Stomach (tissue), 19 donors: ENCODE results near the gene ZBTB49. TPM values are rescaled to one million over a fixed set of nuclear protein-coding genes. Genes with fewer than 3 reads are reported as not detected.

Experiments used
- DNase-seq, 2 donors: peaks; one replicate each; pipeline versions ENCODE4 v3.0.0 to v3.0.0-alpha.2; 2013 to 2019
- H3K27ac ChIP-seq, 5 donors: fragments of 200-600 bp in 4 of 5; sonication (generic) in 4 of 5; one replicate each; pipeline ENCODE4 v1.5.1; 2013 to 2019; ENCODE audit warnings: mild to moderate bottlenecking in 1 of 5, moderate library complexity in 1 of 5
- H3K27me3 ChIP-seq, 3 donors: fragments of 200-600 bp; sonication (generic); one replicate each; pipeline ENCODE4 v1.5.1; 2017 to 2019; ENCODE audit warnings: mixed run types in 1 of 3
- H3K36me3 ChIP-seq, 4 donors: fragments of 200-600 bp; sonication (generic); 1 replicate in 3 of 4; 2 replicates in 1 of 4; pipeline ENCODE4 v1.5.1; 2016 to 2019
- H3K4me1 ChIP-seq, 4 donors: fragments of 200-600 bp; sonication (generic); one replicate each; pipeline ENCODE4 v1.5.1; 2016 to 2019
- H3K4me3 ChIP-seq, 4 donors: fragments of 200-600 bp; sonication (generic) in 3 of 4; one replicate each; pipeline ENCODE4 v1.5.1; 2016 to 2019; ENCODE audit warnings: mild to moderate bottlenecking in 1 of 4
- H3K9me3 ChIP-seq, 4 donors: fragments of 200-600 bp; sonication (generic); one replicate each; pipeline ENCODE4 v1.5.1; 2016 to 2019
- EP300 ChIP-seq: sonication (generic); formaldehyde crosslinking; IDR thresholded peaks from one replicate; pipeline ENCODE4 v1.6.1; 2017; ENCODE audit warnings: antibody characterized with exemption
- POLR2A ChIP-seq, 4 donors: fragments of 450-650 bp; IDR thresholded peaks; one replicate each; pipeline ENCODE4 v1.6.1; 2016; ENCODE audit warnings: antibody characterized with exemption in 4 of 4, control low read depth in 2 of 4, mild to moderate bottlenecking in 1 of 4, moderate library complexity in 1 of 4
- POLR2AphosphoS5 ChIP-seq, 3 donors: sonication (generic); formaldehyde crosslinking; IDR thresholded peaks; one replicate each; pipeline ENCODE4 v1.6.1; 2016; ENCODE audit warnings: antibody characterized with exemption in 3 of 3
- WGBS, 5 donors: extraction: QIAGEN DNeasy Blood & Tissue Kit in 3 of 5; methylation state at CpG; one replicate each; pipeline versions ENCODE4 v1.1.5 to v1.1.7; 2013 to 2018; 5-methylcytosine and 5-hydroxymethylcytosine counted together
- intact Hi-C: fragments of 100-400 bp; cut with DNase I; formaldehyde crosslinking; loops from one replicate; pipeline ENCODE4 v1.15.1; 2023; ENCODE audit warnings: low total_unique reads
- long read RNA-seq, 10 donors: transcript quantifications; one replicate each; lab custom pipeline, GENCODE V29; 2026
- polyA plus RNA-seq, 3 donors: library from polyadenylated mRNA; stranded (reverse); fragments of 200-250 nt; gene quantifications; one replicate each; pipeline ENCODE4 v1.2.3, GENCODE V29; 2013
- total RNA-seq, 5 donors: library from RNA; depleted of rRNA; stranded (reverse); fragments of >200 nt; gene quantifications; one replicate each; pipeline versions ENCODE4 v1.1.0 to v1.2.3, GENCODE V29; 2014 to 2016
- TF ChIP-seq, protein P1 (sequence below), 7 experiments: fragments of 450-650 bp in 4 of 7; fragments of 200-600 bp in 3 of 7; sonication (generic) in 3 of 7; IDR thresholded peaks; one replicate each; pipeline ENCODE4 v1.5.1; 2016 to 2019; ENCODE audit warnings: antibody characterized with exemption in 7 of 7, control low read depth in 2 of 7, mild to moderate bottlenecking in 1 of 7
- donor health status: healthy with polysubstance abuse.
- donor health status: Bipolar disorder and iron deficiency.
- donor health status: healthy.

The ZBTB49 gene, protein sequence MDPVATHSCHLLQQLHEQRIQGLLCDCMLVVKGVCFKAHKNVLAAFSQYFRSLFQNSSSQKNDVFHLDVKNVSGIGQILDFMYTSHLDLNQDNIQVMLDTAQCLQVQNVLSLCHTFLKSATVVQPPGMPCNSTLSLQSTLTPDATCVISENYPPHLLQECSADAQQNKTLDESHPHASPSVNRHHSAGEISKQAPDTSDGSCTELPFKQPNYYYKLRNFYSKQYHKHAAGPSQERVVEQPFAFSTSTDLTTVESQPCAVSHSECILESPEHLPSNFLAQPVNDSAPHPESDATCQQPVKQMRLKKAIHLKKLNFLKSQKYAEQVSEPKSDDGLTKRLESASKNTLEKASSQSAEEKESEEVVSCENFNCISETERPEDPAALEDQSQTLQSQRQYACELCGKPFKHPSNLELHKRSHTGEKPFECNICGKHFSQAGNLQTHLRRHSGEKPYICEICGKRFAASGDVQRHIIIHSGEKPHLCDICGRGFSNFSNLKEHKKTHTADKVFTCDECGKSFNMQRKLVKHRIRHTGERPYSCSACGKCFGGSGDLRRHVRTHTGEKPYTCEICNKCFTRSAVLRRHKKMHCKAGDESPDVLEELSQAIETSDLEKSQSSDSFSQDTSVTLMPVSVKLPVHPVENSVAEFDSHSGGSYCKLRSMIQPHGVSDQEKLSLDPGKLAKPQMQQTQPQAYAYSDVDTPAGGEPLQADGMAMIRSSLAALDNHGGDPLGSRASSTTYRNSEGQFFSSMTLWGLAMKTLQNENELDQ
- 1 to 10 TPM in 3 of 5 donors, under 1 TPM in 1, not detected in 1; 0.29 to 7.6 (median 6.6) TPM for total RNA-seq
- polyA plus RNA-seq = 1 to 10 TPM; 1.2 to 2.7 (median 2.1) TPM
- long read RNA-seq, donor 1 = 0 reads
- long read RNA-seq, donor 2 = 0 reads
- long read RNA-seq, donor 3 = 0 reads
- long read RNA-seq, donor 4 = 0 reads
- long read RNA-seq, donor 5 = 0 reads
- long read RNA-seq, donor 6 = 0 reads
- long read RNA-seq, donor 7 = 0 reads
- long read RNA-seq, donor 8 = 0 reads
- long read RNA-seq, donor 9 = 0 reads
- long read RNA-seq, donor 10 = 0 reads

DNA sequence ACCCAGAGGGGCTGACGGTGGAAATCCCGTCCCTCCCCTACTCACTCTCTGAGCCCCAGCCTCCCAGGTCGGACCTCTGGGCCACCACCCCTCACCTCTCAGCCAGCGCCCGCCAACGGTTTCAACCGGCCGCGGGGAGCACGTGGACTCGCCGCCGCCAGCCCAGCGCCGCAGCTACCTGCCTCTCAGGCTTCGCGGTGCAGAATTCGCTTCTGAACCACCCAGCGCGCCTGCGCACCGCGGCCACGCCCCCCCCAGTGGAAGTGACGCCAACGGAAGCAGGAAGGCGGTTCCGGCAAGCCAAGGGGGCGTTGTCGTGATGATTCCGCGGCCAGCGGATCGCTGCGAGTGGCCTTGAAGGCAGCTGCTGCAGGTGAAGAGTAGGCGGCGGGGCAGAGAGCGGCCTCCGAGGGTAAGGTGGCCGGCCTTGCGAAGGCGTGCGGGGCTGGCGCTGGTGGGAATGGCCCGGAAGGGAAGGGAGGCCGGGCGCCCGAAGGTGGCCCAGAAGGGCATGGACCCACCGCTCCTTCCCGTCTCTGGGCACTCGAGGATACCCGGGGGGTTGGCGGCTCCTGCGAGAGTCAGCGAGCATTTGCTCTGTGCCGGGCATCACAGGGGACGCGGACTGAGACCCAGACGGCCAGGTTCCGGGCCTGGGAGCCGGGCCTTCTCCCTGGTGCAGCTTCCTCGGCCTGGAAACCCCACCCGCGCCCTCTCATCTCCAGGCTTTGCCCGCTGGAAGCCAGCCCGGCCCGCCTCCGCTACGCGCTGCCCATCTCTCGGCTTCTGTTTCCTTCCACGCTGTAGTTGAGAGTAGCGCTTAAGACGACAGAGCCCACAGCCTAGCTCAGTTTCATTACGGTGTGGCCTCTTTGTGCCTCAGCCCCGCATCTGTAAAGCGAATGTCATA is at the start of gene ZBTB49, which contains the start of gene LYAR:
TSS of gene ZBTB49 (plus strand) at position 311 of the 910 bp plus-strand sequence. CDS start 9,695 bp downstream, outside the sequence.
TSS of gene LYAR (minus strand) at position 214 of the 910 bp plus-strand sequence. CDS start 6,412 bp downstream, outside the sequence.
- whole genome bisulfite sequencing, 5 donors = 0 to 1% (median 0%) methylated on average over 39 to 77 of the region's 77 CpGs
- TF ChIP-seq POLR2AphosphoS5 (IDR thresholded peaks at IDR 0.05) = peak; percentile 83 to 96 (median 91)
- TF ChIP-seq, protein P1, sequence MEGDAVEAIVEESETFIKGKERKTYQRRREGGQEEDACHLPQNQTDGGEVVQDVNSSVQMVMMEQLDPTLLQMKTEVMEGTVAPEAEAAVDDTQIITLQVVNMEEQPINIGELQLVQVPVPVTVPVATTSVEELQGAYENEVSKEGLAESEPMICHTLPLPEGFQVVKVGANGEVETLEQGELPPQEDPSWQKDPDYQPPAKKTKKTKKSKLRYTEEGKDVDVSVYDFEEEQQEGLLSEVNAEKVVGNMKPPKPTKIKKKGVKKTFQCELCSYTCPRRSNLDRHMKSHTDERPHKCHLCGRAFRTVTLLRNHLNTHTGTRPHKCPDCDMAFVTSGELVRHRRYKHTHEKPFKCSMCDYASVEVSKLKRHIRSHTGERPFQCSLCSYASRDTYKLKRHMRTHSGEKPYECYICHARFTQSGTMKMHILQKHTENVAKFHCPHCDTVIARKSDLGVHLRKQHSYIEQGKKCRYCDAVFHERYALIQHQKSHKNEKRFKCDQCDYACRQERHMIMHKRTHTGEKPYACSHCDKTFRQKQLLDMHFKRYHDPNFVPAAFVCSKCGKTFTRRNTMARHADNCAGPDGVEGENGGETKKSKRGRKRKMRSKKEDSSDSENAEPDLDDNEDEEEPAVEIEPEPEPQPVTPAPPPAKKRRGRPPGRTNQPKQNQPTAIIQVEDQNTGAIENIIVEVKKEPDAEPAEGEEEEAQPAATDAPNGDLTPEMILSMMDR (IDR thresholded peaks at IDR 0.05) = no peak
- Histone ChIP-seq H3K9me3 (no peaks in the 10 kb centered on the region), H3K27ac (peak within 1 kb of the TSS; percentile 60 to 88 (median 84)), H3K4me1 (peaks cover 14 to 38% (median 31%) of the 10 kb centered on the region in 4 donors), H3K4me3 (peak within 1 kb of the TSS; percentile 77 to 100 (median 97)), H3K27me3 (no peaks in the 10 kb centered on the region), H3K36me3 (peaks cover 4 to 15% (median 14%) of the 10 kb centered on the region in 4 donors)
- peak; percentile 96 to 98 for DNase-seq
- intact Hi-C loops = no loop called here

DNA sequence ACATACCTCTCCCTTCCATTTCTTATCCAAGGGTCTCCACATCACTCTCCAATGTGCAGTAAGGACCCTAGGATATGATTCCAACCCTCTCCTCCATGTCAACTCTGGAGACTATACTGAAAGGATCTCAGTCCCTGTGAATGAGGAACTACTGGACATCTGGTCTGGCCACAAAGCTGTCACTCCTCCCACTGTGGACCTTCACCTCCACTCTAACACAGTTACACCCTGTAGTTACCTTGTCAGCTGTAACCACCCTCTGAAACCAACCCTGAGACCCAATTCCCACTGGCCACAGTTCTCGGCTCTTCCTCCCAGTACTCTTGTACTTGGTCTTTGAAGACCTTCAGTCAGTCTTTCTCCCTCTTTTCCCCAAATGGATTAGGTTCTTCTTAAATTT is 44.9 kb upstream of the ZBTB49 start:
- H3K36me3 ChIP-seq = peaks cover 20 to 58% (median 56%) of the 10 kb centered on the region in 4 donors
- no peaks in the 10 kb centered on the region for H3K9me3 ChIP-seq
- no peak for DNase-seq
- H3K4me3 ChIP-seq = no peak overlapping the region
- no peak overlapping the region for H3K27ac ChIP-seq
- intact Hi-C loops = no loop called here
- H3K4me1 ChIP-seq = peaks cover 7 to 34% (median 24%) of the 10 kb centered on the region in 4 donors
- H3K27me3 ChIP-seq = no peaks in the 10 kb centered on the region
- WGBS, 5 donors = 94 to 100% (median 98%) methylated on average over 1 of the region's 1 CpG
- no peak for TF ChIP-seq POLR2AphosphoS5 (IDR thresholded peaks at IDR 0.05)
- TF ChIP-seq, protein P1 (IDR thresholded peaks at IDR 0.05) = no peak
- no peak for TF ChIP-seq EP300
- no peak for TF ChIP-seq POLR2A (IDR thresholded peaks at IDR 0.05)

DNA sequence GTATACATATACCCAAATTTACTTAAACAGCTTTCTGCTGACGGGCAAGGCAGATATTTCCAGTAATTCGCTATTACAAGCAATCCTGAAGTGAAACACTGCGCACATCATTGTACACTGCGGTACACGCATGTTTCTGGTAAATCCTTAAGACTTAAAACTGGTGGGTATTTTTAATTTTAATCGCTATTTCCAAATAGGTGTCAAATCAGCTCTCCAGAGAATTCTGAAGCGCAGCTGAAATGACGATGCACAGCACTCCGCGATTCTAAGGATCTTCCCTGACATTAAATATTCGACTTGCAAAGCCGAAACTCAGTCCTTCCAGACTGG is 42.4 kb upstream of the ZBTB49 start:
- peaks cover 20 to 34% (median 31%) of the 10 kb centered on the region in 4 donors for H3K36me3 ChIP-seq
- TF ChIP-seq POLR2AphosphoS5 (IDR thresholded peaks at IDR 0.05) = no peak
- peak overlapping the region; percentile 69 to 83 (median 80) for H3K4me3 ChIP-seq
- intact Hi-C loops = no loop called here
- H3K27me3 ChIP-seq = peaks cover 0 to 5% (median 0%) of the 10 kb centered on the region in 3 donors
- peak overlapping the region; percentile 88 to 99 (median 95) for H3K27ac ChIP-seq
- no peaks in the 10 kb centered on the region for H3K9me3 ChIP-seq
- DNase-seq = no peak
- WGBS, 5 donors = 0 to 1% (median 1%) methylated on average over 9 to 12 of the region's 12 CpGs
- H3K4me1 ChIP-seq = peaks cover 7 to 35% (median 24%) of the 10 kb centered on the region in 4 donors
